GM18520 (cell line): Measurements from ENCODE around the gene DENND4C.
"Not testable (repeated sequence)": the region's sequence is repeated elsewhere in the genome, so short reads cannot be mapped to it uniquely, and the experiment has no call there.

ENCODE experiments used
- ATAC-seq: cut with Tn5 transposase; IDR thresholded peaks from one replicate; pipeline ENCODE4 v1.9.1; 2021; ENCODE audit not compliant: unreplicated experiment

The DENND4C gene

GRCh38 chr9:19230355-19231125, at the start of gene DENND4C:
DENND4C (plus strand) TSS chr9:19230693; CDS start chr9:19276175, 45,482 bp downstream.
- ATAC-seq: peak; percentile 55

DNA sequence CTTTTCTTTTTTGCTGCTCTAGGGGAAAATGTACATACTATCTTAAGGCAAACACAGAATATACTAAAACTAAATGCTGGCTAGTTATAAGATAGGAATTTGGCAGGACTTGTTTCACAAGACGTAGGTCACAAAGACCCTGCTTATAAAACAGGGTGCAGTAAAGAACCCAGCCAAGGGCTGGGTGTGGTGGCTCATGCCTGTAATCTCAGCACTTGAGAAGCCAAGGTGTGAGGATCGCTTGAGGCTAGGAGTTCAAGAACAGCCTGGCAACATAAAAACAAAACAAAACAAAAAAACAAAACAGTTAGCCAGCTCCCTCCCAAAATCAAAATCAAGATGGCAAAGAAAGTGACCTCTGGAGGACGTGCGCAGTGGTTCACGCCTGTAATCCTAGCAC, 49.5 kb upstream of the DENND4C start:
- ATAC-seq: no peak

GRCh38 chr9:19181561-19181960, 48.9 kb upstream of the DENND4C start:
- no peak for ATAC-seq

GRCh38 chr9:19184144-19184917, 46.2 kb upstream of the DENND4C start:
- peak; percentile 100 for ATAC-seq

GRCh38 chr9:19185191-19185590, 45.3 kb upstream of the DENND4C start:
- no peak for ATAC-seq

- no peak for ATAC-seq
Observed at GRCh38 chr9:19186232-19186631, 44.3 kb upstream of the DENND4C start.

DNA sequence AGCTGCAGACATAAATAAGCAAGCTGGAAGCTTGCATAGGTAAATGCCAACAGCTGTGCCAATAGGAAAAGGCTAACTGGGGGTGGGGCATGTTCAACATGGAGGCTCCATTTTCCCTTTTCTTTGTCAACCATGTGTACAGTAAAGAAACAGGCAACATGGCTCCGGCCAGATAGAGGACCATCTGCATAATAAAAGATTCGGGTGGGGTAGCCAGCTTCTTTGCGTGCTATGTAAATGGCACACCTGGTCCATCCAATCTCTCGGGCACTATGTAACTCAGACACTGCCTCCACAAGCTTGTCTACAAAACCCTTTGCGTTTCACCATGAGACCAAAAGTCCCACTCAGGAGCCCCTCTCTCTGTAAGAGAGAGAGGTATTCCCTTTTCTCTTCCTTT, 41.7 kb upstream of the DENND4C start:
- ATAC-seq: no peak

DNA sequence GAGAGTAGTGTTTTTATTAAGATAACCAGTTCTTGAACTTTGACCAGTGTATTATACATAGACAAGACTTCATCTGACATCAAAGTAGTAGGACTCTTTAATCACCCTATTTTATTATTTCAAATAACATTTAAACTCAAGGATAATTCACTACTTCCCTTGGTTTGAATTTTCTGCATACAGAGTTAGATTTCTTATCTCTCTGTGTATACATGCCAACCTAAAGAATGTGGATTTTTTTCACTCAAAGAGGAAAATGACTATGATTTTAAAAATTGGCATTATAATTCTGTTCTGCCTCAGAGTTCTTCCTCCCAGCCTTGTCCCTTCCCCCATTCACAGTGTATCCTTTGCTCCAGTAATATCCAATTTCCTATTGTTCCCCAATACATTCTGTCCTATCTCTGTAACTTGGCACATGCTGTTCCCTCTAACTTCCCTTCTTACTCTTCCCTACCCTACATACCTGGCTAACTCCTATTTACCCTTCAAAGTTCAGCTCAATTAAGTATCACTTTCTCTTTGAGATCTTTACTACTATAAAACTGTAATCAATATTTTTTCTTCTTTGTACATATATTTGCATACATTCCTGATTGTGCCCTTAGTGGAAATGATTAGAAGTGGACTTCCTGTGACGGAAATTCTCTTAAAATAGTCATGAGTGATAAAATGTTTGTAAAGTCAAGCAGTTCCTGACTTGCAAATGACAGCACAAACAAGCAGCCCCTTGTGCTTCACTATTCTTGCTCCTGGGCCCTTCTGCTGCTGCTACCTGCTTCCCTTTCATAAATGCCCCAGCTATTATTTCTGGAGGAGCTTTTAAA, 38.1 kb upstream of the DENND4C start:
- no peak for ATAC-seq

DNA sequence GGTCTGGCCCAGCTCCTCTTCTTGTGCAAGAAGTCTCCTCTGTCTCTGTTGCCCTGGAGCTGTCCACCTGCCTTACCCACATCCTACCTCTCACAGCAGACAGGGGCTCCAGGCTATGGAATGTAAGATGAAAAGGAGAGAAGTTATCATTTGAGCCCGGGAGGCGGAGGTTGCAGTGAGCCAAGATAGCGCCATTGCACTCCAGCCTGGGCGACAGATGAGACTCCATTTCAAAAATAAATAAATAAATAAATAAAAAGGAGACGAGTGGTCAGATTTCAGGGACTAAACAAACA, 37.5 kb upstream of the DENND4C start:
- no peak for ATAC-seq

- ATAC-seq: not testable (repeated sequence)
Observed at GRCh38 chr9:19193358-19193973, 37.0 kb upstream of the DENND4C start.

- no peak for ATAC-seq
Observed at GRCh38 chr9:19198406-19198805, 32.1 kb upstream of the DENND4C start.

- no peak for ATAC-seq
Observed at GRCh38 chr9:19199012-19199411, 31.5 kb upstream of the DENND4C start.

DNA sequence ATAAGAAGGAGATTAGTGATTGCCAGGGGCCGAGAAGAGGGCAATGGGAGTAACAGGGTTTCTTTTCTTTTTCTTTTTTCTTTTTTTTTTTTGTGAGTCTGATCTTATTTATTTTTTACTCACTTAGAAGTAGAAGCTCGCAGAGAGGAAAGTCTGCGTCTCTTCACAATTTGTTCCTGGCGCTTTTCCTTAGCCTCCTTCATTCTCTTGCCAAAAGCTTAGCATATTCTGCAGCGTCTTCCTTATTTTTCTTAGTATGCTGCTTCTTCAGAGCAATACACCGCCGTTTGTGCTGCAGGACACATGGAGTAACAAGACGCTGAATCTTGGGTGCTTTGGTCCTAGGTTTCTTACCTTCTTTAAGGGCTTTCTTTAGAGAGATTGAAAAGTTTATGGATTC, 30.3 kb upstream of the DENND4C start:
- ATAC-seq: no peak

DNA sequence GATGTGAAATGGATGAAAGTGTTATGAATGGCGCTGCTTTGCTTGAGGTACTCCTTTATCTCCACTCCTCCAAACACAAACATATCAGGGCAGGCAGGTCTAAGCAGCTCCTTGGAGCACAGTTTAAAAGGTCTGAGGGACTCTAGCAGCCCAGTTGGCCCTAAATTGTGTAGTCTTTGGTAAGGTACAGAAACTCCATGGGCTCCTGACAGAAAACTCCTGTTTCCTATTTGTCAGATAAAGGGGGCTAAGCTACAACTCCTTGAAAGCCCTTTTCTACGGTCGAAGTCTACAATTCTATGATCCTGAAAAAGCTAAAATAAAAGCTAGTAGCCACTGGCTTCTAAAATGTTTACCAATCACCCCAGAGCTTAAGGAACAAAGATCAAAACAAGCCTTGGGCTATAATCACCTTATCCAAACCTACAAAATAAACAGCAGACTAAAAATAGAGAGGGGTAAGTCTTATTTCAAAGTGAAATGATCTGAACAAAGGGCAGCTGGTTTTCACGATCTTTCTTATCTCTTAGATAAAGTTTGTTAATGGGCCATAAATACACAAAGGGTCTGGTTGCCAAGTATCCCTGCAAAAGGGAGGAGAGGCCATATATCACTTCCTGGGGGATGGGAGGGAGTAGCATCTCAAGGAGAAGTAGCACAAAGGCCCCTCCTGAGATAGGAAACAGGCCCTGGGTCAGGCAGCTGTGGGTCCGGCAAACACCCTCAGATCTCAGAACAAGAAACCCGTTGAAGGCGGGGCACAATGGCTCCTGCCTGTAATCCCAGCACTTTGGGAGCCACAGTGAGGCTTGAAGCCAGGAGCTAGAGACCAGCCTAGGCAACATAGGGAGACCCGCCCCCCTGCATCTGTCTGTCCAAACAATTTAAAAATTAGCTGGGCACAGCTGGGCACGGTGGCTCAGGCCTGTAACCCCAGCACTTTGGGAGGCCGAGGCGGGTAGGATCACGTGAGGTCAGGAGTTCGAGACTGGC, 28.3 kb upstream of the DENND4C start:
- ATAC-seq: no peak

DNA sequence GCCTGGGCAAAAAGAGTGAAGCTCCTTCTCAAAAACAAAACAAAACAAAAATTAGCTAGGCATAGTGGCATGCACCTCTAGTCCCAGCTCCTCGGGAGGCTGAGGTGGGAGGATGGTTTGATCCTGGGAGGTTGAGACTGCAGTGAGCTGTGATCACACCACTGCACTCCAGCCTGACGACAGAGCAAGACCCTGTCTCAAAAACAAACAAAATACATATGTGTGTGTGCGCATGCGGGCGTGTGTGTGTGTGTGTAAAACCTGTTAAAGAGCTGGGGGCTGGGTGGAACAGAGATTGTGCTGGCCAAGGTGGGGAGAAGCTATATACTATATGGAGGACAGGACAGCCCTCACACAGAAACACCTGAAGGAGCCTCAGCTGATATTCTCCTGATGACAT, 27.4 kb upstream of the DENND4C start:
- ATAC-seq: no peak

DNA sequence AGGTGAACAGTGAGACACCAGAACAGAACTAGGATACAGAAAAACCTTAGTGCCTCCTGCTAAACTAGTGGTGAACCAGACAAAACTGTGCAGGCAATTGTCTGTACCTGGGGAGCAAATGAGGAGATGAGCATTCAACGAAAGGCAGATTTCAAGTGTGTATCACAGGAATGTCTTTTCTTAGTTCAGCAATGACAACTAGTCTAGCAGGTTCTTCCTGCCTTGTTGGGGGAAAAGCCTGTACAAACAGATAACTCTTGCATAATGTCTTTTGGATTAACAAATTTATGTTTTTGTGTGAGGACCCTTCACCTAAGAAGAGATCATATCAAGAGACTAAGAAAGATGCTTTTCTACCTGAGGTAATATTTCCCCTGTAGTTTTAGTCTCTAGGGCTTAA, 21.8 kb upstream of the DENND4C start:
- ATAC-seq: no peak

GRCh38 chr9:19209188-19209587, 21.3 kb upstream of the DENND4C start:
- ATAC-seq: no peak

GRCh38 chr9:19213823-19214222, 16.7 kb upstream of the DENND4C start:
- no peak for ATAC-seq

DNA sequence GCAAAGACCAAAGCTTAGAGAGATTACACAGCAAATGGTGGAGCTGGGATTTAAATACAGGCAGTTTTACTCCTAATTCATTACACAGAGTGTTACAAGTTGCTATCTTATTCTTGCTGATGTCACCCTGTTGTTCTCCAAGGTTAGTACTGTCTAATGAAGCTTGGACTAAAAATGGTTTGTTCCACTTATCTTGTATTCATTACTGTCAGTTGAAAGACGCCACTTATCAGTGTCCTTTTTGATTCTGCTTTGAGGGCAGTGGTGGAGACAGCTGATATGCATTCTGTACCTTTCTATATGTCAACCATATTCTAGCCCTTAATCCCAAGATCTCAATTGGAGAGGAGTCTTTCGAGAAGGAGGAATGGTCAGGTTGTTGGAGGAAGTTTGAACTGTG, 14.0 kb upstream of the DENND4C start:
- ATAC-seq: no peak

DNA sequence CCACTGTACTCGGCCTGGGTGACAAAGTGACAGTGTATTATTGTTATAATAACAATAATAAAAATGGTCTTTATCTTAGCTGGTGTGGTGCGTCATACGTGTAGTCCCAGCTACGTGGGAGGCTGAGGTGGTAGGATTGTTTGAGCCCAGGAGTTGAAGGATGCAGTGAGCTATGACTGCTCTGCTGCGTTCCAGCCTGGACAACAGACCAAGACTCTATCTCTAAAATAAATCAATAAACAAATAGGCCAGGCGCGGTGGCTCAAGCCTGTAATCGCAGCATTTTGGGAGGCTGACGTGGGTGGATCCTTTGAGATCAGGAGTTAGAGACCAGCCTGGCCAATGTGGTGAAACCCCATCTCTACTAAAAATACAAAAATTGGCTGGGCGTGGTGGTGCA, 9.2 kb upstream of the DENND4C start:
- no peak for ATAC-seq
